Measurements from ENCODE around the gene P3R3URF.

Gene P3R3URF

DNA sequence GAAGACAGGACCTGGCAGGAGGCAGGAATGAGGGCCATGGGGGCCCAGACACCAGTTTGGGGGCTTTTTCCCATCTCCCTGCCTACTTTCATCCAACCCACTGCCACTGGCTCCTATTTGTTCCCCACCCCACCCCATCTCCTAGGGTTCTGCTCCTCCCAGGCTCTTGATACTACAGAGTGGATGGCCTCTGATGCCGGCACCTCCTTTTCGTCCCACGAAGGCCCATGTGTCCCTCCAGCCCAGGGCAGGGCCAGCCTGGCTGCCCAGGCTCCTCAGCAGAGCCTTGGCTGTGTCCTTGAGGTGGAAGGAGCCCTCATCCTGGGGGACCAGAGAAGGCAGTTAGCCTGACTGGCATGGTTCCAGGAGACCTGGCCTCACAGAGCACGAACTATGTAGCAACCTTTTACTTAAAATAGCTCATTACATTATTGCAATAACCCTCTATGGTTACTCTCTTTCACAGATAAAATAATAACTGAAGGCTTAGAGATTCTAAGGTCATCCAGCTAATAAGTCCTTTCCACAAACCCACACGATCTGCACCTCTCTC is 18.4 kb upstream of the P3R3URF start:
- TF ChIP-seq CTCF (IDR thresholded peaks at IDR 0.05; ENCODE audit: insufficient read depth, low read length) (no peak), REST (IDR thresholded peaks at IDR 0.05; ENCODE audit: insufficient replicate concordance, low read depth) (no peak), SPI1 (IDR thresholded peaks at IDR 0.05; ENCODE audit: borderline replicate concordance, low read depth) (no peak), GABPA (IDR thresholded peaks at IDR 0.05; ENCODE audit: low read depth) (no peak), POLR2AphosphoS5 (IDR thresholded peaks at IDR 0.05; ENCODE audit: low read depth) (no peak)
- H3K27me3 ChIP-seq (ENCODE audit: insufficient read depth, poor library complexity, severe bottlenecking): no peaks in the 10 kb centered on the region
- H3K4me3 ChIP-seq (replicated peaks; ENCODE audit: insufficient read depth, low read length): no peak overlapping the region
- H3K27ac ChIP-seq (replicated peaks): no peak overlapping the region
- DNase-seq (ENCODE audit: low read depth in 1 of 2, low spot score in 1 of 2): no peak

- TF ChIP-seq REST (IDR thresholded peaks at IDR 0.05; ENCODE audit: insufficient replicate concordance, low read depth) (no peak), CTCF (IDR thresholded peaks at IDR 0.05; ENCODE audit: insufficient read depth, low read length) (no peak), GABPA (IDR thresholded peaks at IDR 0.05; ENCODE audit: low read depth) (no peak)
- Histone ChIP-seq H3K4me3 (replicated peaks; ENCODE audit: insufficient read depth, low read length) (no peak overlapping the region), H3K27me3 (ENCODE audit: insufficient read depth, poor library complexity, severe bottlenecking) (no peaks in the 10 kb centered on the region), H3K27ac (replicated peaks) (no peak overlapping the region)
- DNase-seq (ENCODE audit: low read depth in 1 of 2, low spot score in 1 of 2): no peak
Measured at GRCh38 chr1:46193984-46194570, 17.8 kb upstream of the P3R3URF start.

DNA sequence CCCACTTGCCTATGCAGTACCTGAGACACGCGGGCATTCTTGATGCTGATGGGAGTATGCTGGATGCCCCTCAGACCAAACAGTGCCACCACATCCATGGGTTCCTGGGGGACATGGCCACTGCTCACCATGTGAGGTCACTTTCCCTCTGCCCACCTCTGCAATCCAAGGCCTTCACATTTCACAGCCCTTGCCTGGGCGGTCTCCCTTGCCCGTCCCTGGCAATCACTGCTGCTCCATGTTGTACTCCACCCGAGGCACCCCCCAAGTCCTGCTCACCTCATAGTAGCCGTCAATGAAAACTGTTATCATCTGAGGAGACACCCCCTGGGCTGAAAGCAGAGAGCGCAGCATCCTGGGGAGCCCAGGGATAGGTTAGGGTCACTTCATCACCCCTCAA is 17.0 kb upstream of the P3R3URF start:
- no peak overlapping the region for H3K27ac ChIP-seq (replicated peaks)
- no peak overlapping the region for H3K4me3 ChIP-seq (replicated peaks; ENCODE audit: insufficient read depth, low read length)
- TF ChIP-seq CTCF (IDR thresholded peaks at IDR 0.05; ENCODE audit: insufficient read depth, low read length) (no peak), POLR2AphosphoS5 (IDR thresholded peaks at IDR 0.05; ENCODE audit: low read depth) (no peak), GABPA (IDR thresholded peaks at IDR 0.05; ENCODE audit: low read depth) (no peak), SPI1 (IDR thresholded peaks at IDR 0.05; ENCODE audit: borderline replicate concordance, low read depth) (no peak)
- no peaks in the 10 kb centered on the region for H3K27me3 ChIP-seq (ENCODE audit: insufficient read depth, poor library complexity, severe bottlenecking)
- no peak for DNase-seq (ENCODE audit: low read depth in 1 of 2, low spot score in 1 of 2)

GRCh38 chr1:46192171-46192570 is 15.9 kb upstream of the P3R3URF start:
- H3K27me3 ChIP-seq (ENCODE audit: insufficient read depth, poor library complexity, severe bottlenecking): no peaks in the 10 kb centered on the region
- no peak for DNase-seq (ENCODE audit: low read depth in 1 of 2, low spot score in 1 of 2)

More at GRCh38 chr1:46192171-46192570, 15.9 kb upstream of the P3R3URF start:
- Histone ChIP-seq H3K4me3 (replicated peaks; ENCODE audit: insufficient read depth, low read length) (no peak overlapping the region), H3K27ac (replicated peaks) (no peak overlapping the region)
- TF ChIP-seq SPI1 (IDR thresholded peaks at IDR 0.05; ENCODE audit: borderline replicate concordance, low read depth) (no peak), GABPA (IDR thresholded peaks at IDR 0.05; ENCODE audit: low read depth) (no peak), POLR2AphosphoS5 (IDR thresholded peaks at IDR 0.05; ENCODE audit: low read depth) (no peak), CTCF (IDR thresholded peaks at IDR 0.05; ENCODE audit: insufficient read depth, low read length) (no peak), REST (IDR thresholded peaks at IDR 0.05; ENCODE audit: insufficient replicate concordance, low read depth) (no peak)

Data from HL-60 (cell line).